T1000 (cell line): ENCODE data around the gene KIF16B.
"Not testable (repeated sequence)": the region's sequence is repeated elsewhere in the genome, so short reads cannot be mapped to it uniquely, and the experiment has no call there.

Experiments
- DNase-seq: peaks from one replicate; lab custom pipeline; 2025; ENCODE audit warnings: mixed read lengths; lab: John Stamatoyannopoulos, UW

Gene KIF16B

DNA sequence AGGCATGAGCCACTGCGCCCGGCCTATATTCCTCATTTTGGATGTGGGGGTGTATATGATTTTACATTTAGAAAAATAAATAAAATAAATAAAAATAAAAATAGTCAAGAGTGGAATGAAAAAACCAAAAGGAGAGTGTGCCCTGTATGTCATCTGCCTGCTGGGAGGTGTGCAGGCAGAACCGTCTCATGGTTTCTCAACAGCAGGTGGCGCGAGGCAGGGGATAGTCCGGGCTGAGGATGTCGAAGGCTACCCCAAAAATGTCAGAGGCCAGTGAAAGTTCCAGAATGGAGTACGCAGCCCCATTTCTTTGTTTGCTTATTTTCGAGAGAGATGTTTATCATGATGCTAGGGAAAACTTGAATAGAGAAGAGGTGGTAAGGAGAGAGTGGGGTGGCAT, 16.4 kb upstream of the KIF16B start:
- no peak for DNase-seq

DNA sequence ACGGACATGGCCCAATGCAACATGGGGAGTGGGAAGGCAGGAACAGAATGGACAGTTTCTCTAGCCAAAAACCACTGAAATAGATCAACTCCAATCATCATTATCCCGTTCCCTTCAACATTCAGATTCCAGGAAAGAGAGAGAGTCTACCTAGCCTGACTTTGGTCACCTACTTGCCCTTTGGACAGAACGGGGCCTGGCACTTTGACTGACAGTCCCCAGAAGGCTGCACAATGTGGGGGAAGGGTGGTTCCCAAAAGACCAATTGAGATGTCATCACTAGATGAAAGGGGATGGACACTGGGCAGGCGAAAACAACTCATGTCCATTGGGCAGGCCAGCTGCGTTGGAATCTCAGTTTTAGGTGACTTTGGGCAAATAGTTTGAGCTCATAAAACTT, 15.0 kb upstream of the KIF16B start:
- no peak for DNase-seq

DNA sequence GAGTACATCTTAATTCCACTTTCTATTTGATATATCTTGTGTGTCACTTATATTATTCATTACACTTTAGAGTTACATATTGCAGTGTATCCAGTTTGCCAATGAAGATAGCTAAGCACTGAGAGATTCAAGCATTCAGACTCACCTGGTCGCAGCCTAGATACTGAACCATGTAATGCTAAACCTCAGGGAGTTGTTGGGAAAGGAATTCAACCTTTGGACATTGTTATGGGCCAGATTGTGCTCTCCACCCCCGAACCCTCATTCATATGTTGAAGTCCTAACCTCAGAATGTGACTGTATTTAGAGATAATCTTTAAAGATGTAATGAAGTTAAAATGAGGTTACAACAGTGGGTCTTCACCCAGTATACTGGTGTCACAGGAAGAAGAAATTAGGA, 13.8 kb upstream of the KIF16B start:
- no peak for DNase-seq

- DNase-seq: no peak
Measured at GRCh38 chr20:16583474-16583873, 10.2 kb upstream of the KIF16B start.

DNA sequence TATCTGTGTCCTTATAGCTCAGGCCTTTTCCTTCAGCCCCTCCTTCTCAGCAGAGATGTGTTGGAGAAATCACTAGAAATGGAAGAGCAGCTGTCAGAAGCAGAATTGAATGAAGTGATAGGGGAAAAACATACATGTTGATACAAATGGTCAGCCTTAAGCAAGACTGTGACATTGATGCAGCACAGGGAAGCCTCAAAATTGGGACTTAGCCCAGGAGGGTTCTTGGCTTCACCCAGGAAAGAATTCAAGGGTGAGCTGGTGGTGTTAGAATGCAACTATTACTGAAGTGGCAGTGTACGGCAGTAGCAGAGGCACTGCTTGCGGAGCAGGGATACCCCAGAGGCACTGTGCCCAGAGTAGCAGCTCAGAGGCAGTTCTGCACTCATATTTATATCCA, 8.0 kb upstream of the KIF16B start:
- no peak for DNase-seq

GRCh38 chr20:16580620-16581019, 7.4 kb upstream of the KIF16B start:
- no peak for DNase-seq

DNA sequence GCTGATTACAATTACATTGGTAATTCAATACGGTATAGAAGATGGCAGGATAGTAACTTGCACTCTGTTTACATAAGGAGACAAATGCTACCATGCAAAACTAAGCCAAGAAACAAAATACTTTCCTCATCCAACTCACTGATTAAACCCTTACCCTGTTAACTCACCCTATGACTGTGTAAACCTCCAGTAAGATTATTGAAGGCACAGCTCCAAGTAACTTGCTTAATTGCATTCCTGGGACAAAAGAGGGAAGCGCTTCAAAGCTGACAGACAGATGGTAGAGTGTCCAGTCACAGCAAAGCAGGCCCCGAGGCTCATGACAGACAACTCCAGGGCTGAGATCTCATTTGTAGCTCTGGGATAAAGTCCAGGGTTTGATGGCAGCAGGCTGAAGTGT, 6.9 kb upstream of the KIF16B start:
- DNase-seq: no peak

DNA sequence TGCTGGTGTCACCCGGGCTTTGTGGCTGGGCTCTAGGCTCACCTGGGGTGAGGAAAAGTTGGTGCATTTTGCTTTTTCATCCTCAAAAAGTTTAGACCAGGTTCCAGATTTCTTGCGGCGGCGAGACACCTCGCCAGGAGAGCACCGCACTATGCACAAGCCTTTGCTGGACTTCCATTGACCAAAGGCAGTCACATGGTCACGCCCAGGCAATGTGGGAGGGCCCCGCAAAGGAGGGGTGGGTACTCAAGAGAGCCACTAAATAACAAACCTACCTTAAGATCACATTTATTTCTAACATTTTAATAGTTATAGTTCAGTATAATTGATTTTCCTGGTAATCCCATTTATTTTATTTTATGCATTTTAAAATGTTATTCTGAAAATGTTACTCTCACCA, 3.0 kb upstream of the KIF16B start:
- no peak for DNase-seq

DNA sequence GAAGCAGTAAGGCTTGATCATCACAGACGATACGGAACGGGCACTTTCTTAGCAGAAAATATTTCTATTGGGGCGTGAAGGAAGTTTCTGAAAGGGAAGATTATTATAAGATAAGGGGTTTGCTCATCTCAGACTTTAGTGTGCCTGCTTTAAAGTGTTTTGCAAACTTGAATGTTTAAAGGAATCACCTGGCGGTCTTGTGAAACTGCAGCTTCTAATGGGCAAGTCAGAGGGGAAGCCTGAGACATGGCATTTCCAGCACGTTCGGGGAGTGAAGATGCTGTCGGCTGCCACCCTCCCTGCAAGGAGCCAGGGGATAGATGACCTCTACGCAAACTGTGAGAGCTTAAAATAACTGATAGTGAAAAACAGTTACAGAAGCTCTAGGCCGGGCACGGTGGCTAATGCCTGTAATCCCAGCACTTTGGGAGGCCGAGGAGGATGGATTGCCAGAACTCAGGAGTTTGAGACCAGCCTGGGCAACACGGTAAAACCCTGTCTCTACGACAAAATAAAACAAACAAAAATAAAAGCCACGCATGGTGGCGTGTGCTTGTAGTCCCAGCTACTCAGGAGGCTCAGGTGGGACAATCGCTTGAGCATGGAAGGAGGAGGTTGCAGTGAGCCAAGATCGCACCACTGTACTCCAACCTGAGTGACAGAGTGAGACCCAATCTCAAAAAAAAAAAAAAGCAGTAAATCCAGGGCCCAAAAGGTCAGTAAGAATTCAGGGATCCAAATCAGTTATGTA, 2.3 kb upstream of the KIF16B start:
- no peak for DNase-seq

GRCh38 chr20:16574656-16575355, 1.6 kb upstream of the KIF16B start:
- DNase-seq: no peak

GRCh38 chr20:16571333-16571732, 1.9 kb downstream of the KIF16B start:
- DNase-seq: no peak

- DNase-seq: no peak
Measured at GRCh38 chr20:16569246-16570153, 3.7 kb downstream of the KIF16B start.

GRCh38 chr20:16566080-16566479, 7.2 kb downstream of the KIF16B start:
- no peak for DNase-seq

DNA sequence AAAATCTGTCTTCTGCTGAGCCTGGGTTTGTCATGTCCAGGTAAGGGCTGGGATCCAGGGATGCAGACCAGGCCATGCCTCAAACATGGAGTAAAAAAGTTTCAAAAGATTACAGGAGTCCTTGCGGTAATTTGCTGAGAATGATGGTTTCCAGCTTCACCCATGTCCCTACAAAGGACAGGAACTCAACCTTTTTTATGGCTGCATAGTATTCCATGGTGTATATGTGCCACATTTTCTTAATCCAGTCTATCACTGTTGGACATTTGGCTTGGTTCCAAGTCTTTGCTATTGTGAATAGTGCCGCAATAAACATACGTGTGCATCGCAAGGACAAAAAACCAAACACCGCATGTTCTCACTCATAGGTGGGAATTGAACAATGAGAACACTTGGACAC, 9.2 kb downstream of the KIF16B start:
- DNase-seq: not testable (repeated sequence)

DNA sequence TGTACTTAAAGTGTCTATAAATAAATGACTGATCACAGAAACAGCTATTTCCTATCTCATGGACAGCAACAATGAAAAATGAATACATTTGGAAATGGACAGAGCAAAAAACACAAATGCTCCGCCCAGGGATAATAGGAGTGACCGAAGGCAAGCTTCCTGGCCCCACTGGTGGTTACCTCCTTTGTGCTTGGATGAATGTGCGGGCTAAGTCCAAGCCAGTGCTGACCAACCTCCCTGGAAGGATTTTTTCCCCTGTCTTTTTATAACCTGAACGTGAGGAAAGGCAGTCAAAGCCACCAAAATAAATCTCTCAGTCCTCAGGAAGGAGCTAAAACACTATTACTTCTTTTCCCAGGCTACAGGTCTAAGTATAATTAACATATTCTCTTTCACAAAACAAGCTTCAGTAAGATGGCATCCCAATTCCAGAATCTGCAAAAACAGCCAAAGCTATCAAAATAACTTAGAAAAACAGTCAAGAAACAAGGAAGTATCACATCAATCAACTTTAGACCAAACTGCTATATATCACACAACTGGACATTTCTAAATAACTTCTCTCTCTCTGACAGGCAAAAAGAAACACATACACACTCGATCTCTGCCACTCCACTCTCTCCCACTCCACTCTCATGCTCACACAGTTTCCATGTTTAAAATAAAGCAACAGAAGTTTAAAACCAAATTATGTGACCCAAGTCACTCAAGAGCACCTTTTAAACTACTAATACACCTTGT, 10.0 kb downstream of the KIF16B start:
- DNase-seq: no peak

DNA sequence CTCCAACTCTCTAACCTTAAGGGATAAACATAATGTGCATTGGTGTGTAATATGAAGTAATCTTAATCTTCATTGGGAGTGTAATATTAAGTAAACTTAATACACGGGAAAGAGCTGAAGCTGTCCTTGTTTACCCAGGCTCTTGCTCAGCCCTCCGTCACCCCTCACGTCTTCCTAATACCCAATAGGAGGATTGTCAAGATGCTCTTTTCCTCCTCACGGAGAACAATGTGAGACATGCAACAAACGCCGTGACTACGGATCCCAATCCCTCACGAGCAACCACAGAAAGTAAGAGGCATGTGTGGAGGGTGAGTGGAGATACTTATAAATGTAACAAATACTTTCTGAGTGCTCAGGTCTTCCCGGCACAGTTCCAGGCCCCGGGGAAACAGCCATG, 11.0 kb downstream of the KIF16B start:
- DNase-seq: no peak

DNA sequence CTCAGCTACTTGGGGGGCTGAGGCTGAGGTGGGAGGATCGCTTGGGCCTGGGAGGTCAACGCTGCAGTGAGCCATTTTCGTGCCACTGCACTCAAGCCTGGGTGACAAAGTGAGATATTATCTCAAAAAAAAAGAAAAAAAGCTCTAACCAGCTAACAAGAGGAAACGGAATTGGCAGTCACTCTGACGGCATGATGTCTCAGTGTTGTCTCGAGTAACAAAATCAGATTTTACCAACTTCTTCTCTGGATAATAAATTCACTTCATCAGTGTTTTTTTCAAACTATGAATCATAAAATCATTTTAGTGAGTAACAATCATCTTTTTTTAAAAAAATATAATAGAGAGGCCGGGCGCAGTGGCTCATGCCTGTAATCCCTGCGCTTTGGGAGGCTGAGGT, 12.6 kb downstream of the KIF16B start:
- no peak for DNase-seq

DNA sequence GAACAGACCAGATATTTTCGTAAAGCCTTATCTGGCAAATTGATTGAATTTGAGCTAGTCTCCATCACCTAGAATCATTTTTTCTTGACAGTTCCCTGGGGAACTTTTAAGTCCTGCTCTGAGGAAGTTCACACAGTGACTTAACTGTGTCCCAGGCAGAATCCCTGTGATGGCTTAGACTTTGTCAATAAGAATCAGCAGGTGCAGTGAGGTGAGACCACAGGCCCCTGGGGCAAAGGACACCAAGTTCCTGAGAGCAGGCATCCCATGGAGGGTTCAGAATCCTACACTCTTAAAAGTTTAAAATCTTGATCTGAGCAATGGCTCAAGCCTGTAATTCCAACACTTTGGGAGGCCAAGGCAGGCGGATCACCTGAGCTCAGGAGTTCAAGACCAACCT, 13.0 kb downstream of the KIF16B start:
- no peak for DNase-seq

- DNase-seq: no peak
Measured at GRCh38 chr20:16556301-16556700, 16.9 kb downstream of the KIF16B start.

DNA sequence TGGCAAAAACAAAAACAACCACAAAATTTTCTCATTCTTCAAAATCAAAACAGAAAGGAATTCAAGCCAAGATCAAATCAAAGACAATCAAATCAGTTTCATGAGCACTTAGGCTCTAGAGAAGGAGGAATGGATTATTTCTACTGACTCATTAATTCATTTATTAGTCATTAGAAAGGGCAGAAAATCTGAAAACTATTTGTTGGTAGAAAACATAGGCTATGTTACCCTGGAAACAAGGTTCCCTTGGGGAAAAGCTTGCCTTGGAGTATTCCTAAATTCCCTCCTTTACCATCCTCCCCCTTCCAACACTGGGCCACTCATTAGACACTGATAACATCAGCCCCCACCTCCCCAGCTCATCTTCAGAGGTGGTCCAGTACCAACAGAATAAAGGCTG, 17.5 kb downstream of the KIF16B start:
- DNase-seq: peak; percentile 31

DNA sequence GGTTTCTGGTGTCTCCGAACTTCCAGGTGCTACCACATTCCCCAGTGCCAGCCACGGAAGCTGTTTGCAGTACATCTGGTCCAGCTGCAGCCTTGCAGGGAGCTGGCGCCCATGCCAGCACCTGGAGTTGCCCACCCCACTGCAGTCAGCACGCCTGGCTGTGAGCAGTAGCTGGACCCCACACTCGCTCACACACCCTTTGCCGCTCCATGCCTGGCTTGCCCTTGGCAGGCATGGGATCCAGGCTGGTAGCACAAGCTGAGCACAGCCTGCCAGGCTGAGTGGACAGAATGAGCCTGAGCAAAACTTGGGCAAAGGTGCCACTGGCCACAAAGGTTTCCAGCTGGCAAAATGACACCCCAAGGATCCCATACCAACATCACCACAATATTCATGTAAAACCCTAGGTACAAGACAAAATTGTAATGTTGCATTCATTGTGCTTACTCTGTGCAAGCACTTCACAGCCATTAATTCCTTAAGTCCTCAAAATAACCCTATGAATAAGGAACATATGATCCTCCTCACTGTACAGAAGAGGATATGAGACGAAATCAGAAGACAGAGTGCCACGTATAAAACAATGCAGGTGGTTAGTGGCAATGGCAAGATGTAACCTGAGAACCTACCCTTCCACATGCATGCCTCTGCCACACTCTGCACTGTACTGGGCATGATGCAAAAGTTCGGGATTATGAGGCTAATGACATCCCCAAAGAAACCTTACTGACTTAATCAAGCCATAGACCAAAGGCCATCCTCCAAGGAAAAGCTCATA, 18.3 kb downstream of the KIF16B start:
- DNase-seq: no peak
